Right cardiac atrium (tissue), 5 donors: ENCODE data around the gene DHTKD1. TPM values are rescaled to one million over a fixed set of nuclear protein-coding genes. Genes with fewer than 3 reads are reported as not detected.
"Not testable (repeated sequence)": the region's sequence is repeated elsewhere in the genome, so short reads cannot be mapped to it uniquely, and the experiment has no call there.

Source experiments
- ATAC-seq, 2 donors: fragments of 200-7000 bp; cut with Tn5 transposase; one replicate each; pipeline versions ENCODE4 v1.8.0 to v1.9.1; 2020; ENCODE audit warnings: moderate library complexity in 2 of 2, mild to moderate bottlenecking in 1 of 2
- DNase-seq, 3 donors: peaks; one replicate each; pipeline ENCODE4 v3.0.0-alpha.2; 2020
- H3K27ac ChIP-seq: one replicate; pipeline ENCODE4 v1.5.1; 2013; ENCODE audit warnings: mild to moderate bottlenecking, low read length, control low read depth, moderate library complexity
- H3K27me3 ChIP-seq: one replicate; pipeline ENCODE4 v1.6.1; 2013; ENCODE audit not compliant: control insufficient read depth, insufficient read depth
- H3K4me1 ChIP-seq: one replicate; pipeline ENCODE4 v1.6.1; 2013; ENCODE audit warnings: low read length; ENCODE audit not compliant: control insufficient read depth, insufficient read depth
- H3K4me3 ChIP-seq: one replicate; pipeline ENCODE4 v1.5.1; 2013; ENCODE audit warnings: low read length, control low read depth
- H3K9me3 ChIP-seq: one replicate; pipeline ENCODE4 v1.6.1; 2013; ENCODE audit warnings: low read length; ENCODE audit not compliant: control insufficient read depth
- WGBS: extraction: QIAGEN DNeasy Blood & Tissue Kit; methylation state at CpG from one replicate; pipeline ENCODE4 v1.1.7; 2013; 5-methylcytosine and 5-hydroxymethylcytosine counted together
- intact Hi-C, 4 donors: fragments of 100-400 bp; cut with DNase I; formaldehyde crosslinking; loops; one replicate each; pipeline versions ENCODE4 v1.11.0 to v1.14.0; 2022 to 2023
- polyA plus RNA-seq: library from polyadenylated mRNA; stranded (reverse); fragments of 200-250 nt; gene quantifications from one replicate; pipeline ENCODE4 v1.2.3, GENCODE V29; 2013
- total RNA-seq, 4 donors: library from RNA; stranded (reverse); fragmentation: NEBNext Ultra II Directional; extraction: Animal tissue kit (Norgen Biotek cat#: 25700); gene quantifications; one replicate each; pipeline ENCODE4 v1.2.1, GENCODE V29; 2021
- donor health status: healthy with polysubstance abuse.
- donor health status: DM: no; HTN: yes; CAD: no.
- donor health status: DM: no; HTN: no; CAD: no.
- donor health status: DM: no; HTN: yes; CAD: no; lungs with severe emphysema.
- donor health status: DM: yes; HTN: yes; CAD: no.

The DHTKD1 gene
- total and polyA plus RNA-seq, 5 donors, result 7.6 to 28.5 (median 18.9) TPM

GRCh38 chr10:12067336-12067735 lies 1.4 kb upstream of the DHTKD1 start:
- no peak overlapping the region for H3K4me3 ChIP-seq
- H3K4me1 ChIP-seq, result peaks cover 3% of the 10 kb centered on the region
- no peaks in the 10 kb centered on the region for H3K27me3 ChIP-seq
- intact Hi-C loops, result no loop called here
- 86% methylated on average over 2 of the region's 2 CpGs for WGBS
- ATAC-seq, result no peak
- no peak for DNase-seq
- no peak overlapping the region for H3K27ac ChIP-seq
- no peaks in the 10 kb centered on the region for H3K9me3 ChIP-seq

- H3K9me3 ChIP-seq, ATAC-seq, H3K4me3 ChIP-seq, DNase-seq, H3K4me1 ChIP-seq, H3K27me3 ChIP-seq, H3K27ac ChIP-seq, intact Hi-C loops: not testable (repeated sequence)
- 95% methylated on average over 15 of the region's 15 CpGs for WGBS
Measured at GRCh38 chr10:12071441-12071840, 2.7 kb downstream of the DHTKD1 start.

- H3K27ac ChIP-seq, result no peak overlapping the region
- H3K4me3 ChIP-seq, result no peak overlapping the region
- H3K9me3 ChIP-seq, result no peaks in the 10 kb centered on the region
- peaks cover 3% of the 10 kb centered on the region for H3K4me1 ChIP-seq
- 78% methylated on average over 4 of the region's 4 CpGs for WGBS
- ATAC-seq (no peak), DNase-seq (no peak)
- intact Hi-C loops, result no loop called here
- H3K27me3 ChIP-seq, result no peaks in the 10 kb centered on the region
Measured at GRCh38 chr10:12073526-12073925, 4.8 kb downstream of the DHTKD1 start.

GRCh38 chr10:12077580-12078180 lies 8.9 kb downstream of the DHTKD1 start:
- intact Hi-C loops, result no loop called here
- H3K4me1 ChIP-seq, result no peaks in the 10 kb centered on the region
- no peak for DNase-seq
- ATAC-seq, result no peak
- H3K4me3 ChIP-seq, result no peak overlapping the region
- no peak overlapping the region for H3K27ac ChIP-seq
- WGBS, result 77% methylated on average over 9 of the region's 9 CpGs
- H3K9me3 ChIP-seq, result no peaks in the 10 kb centered on the region
- no peaks in the 10 kb centered on the region for H3K27me3 ChIP-seq

GRCh38 chr10:12081470-12081869 lies 12.7 kb downstream of the DHTKD1 start:
- Histone ChIP-seq H3K9me3 (no peaks in the 10 kb centered on the region), H3K27me3 (no peaks in the 10 kb centered on the region), H3K4me3 (no peak overlapping the region), H3K27ac (no peak overlapping the region), H3K4me1 (no peaks in the 10 kb centered on the region)
- intact Hi-C loops, result no loop called here
- ATAC-seq (no peak), DNase-seq (no peak)
- 96% methylated on average over 8 of the region's 8 CpGs for WGBS

- H3K4me1 ChIP-seq, result no peaks in the 10 kb centered on the region
- no peak overlapping the region for H3K4me3 ChIP-seq
- WGBS, result 94% methylated on average over 6 of the region's 6 CpGs
- ATAC-seq (no peak), DNase-seq (no peak)
- H3K27me3 ChIP-seq, result no peaks in the 10 kb centered on the region
- H3K9me3 ChIP-seq, result no peaks in the 10 kb centered on the region
- intact Hi-C loops, result no loop called here
- no peak overlapping the region for H3K27ac ChIP-seq
Measured at GRCh38 chr10:12081879-12082557, 13.3 kb downstream of the DHTKD1 start.

GRCh38 chr10:12088919-12089318 lies 20.2 kb downstream of the DHTKD1 start:
- Histone ChIP-seq H3K27me3 (no peaks in the 10 kb centered on the region), H3K4me1 (no peaks in the 10 kb centered on the region), H3K9me3 (no peaks in the 10 kb centered on the region), H3K4me3 (no peak overlapping the region), H3K27ac (no peak overlapping the region)
- WGBS, result 97% methylated on average over 14 of the region's 14 CpGs
- intact Hi-C loops, result no loop called here
- DNase-seq (no peak), ATAC-seq (no peak)

GRCh38 chr10:12091421-12091820 lies 22.7 kb downstream of the DHTKD1 start:
- DNase-seq (no peak), ATAC-seq (no peak)
- WGBS, result 94% methylated on average over 4 of the region's 4 CpGs
- H3K4me3 ChIP-seq, result no peak overlapping the region
- no peaks in the 10 kb centered on the region for H3K27me3 ChIP-seq
- intact Hi-C loops, result no loop called here
- H3K4me1 ChIP-seq, result no peaks in the 10 kb centered on the region
- no peak overlapping the region for H3K27ac ChIP-seq
- no peaks in the 10 kb centered on the region for H3K9me3 ChIP-seq

- H3K4me3 ChIP-seq, intact Hi-C loops, ATAC-seq, DNase-seq, H3K27me3 ChIP-seq, H3K4me1 ChIP-seq, H3K9me3 ChIP-seq, H3K27ac ChIP-seq: not testable (repeated sequence)
- WGBS, result 90% methylated on average over 9 of the region's 9 CpGs
Measured at GRCh38 chr10:12097361-12097760, 28.6 kb downstream of the DHTKD1 start.

GRCh38 chr10:12097791-12098190 lies 29.0 kb downstream of the DHTKD1 start:
- Histone ChIP-seq H3K4me3 (no peak overlapping the region), H3K9me3 (no peaks in the 10 kb centered on the region), H3K4me1 (no peaks in the 10 kb centered on the region), H3K27me3 (no peaks in the 10 kb centered on the region), H3K27ac (no peak overlapping the region)
- WGBS, result 92% methylated on average over 5 of the region's 5 CpGs
- DNase-seq (no peak), ATAC-seq (no peak)
- intact Hi-C loops, result no loop called here

- H3K27me3 ChIP-seq, result no peaks in the 10 kb centered on the region
- no peak overlapping the region for H3K27ac ChIP-seq
- no peaks in the 10 kb centered on the region for H3K4me1 ChIP-seq
- DNase-seq (no peak), ATAC-seq (no peak)
- H3K9me3 ChIP-seq, result no peaks in the 10 kb centered on the region
- WGBS, result 96% methylated on average over 4 of the region's 4 CpGs
- H3K4me3 ChIP-seq, result no peak overlapping the region
- intact Hi-C loops, result no loop called here
Measured at GRCh38 chr10:12098966-12099365, 30.2 kb downstream of the DHTKD1 start.
